GM21447 (cell line): ENCODE measurements around the gene RHBDF2.
"Not testable (repeated sequence)": the region's sequence is repeated elsewhere in the genome, so short reads cannot be mapped to it uniquely, and the experiment has no call there.

ENCODE experiments used
- ATAC-seq: cut with Tn5 transposase; IDR thresholded peaks from one replicate; pipeline ENCODE4 v1.9.1; 2021; ENCODE audit not compliant: unreplicated experiment

Gene RHBDF2

GRCh38 chr17:76538281-76538931 lies 37.2 kb upstream of the RHBDF2 start:
- no peak for ATAC-seq

- ATAC-seq, result no peak
These were observed 36.5 kb upstream of the RHBDF2 start, which contains the start of gene CYGB for GRCh38 chr17:76537578-76538280. Gene CYGB, minus strand, starts transcription at chr17:76537709. Its CDS starts 167 bp downstream, at chr17:76537542.

- no peak for ATAC-seq
These were observed 36.0 kb upstream of the RHBDF2 start for GRCh38 chr17:76537288-76537577.

- no peak for ATAC-seq
These were observed 35.5 kb upstream of the RHBDF2 start for GRCh38 chr17:76536511-76537287.

- ATAC-seq, result no peak
These were observed 34.7 kb upstream of the RHBDF2 start for GRCh38 chr17:76535788-76536510.

- no peak for ATAC-seq
These were observed 33.9 kb upstream of the RHBDF2 start for GRCh38 chr17:76534831-76535732.

- not testable (repeated sequence) for ATAC-seq
These were observed 32.6 kb upstream of the RHBDF2 start for GRCh38 chr17:76533640-76534359.

- no peak for ATAC-seq
These were observed 30.9 kb upstream of the RHBDF2 start for GRCh38 chr17:76532072-76532651.

GRCh38 chr17:76531486-76532038 lies 30.3 kb upstream of the RHBDF2 start:
- ATAC-seq, result no peak

GRCh38 chr17:76530811-76531485 lies 29.7 kb upstream of the RHBDF2 start:
- no peak for ATAC-seq

GRCh38 chr17:76530095-76530723 lies 29.0 kb upstream of the RHBDF2 start:
- no peak for ATAC-seq

- no peak for ATAC-seq
These were observed 28.2 kb upstream of the RHBDF2 start for GRCh38 chr17:76529224-76530094.

GRCh38 chr17:76528528-76529223 lies 27.5 kb upstream of the RHBDF2 start:
- no peak for ATAC-seq

GRCh38 chr17:76528156-76528527 lies 26.9 kb upstream of the RHBDF2 start:
- ATAC-seq, result peak; percentile 51

GRCh38 chr17:76527430-76528111 lies 26.3 kb upstream of the RHBDF2 start:
- peak; percentile 62 for ATAC-seq

- ATAC-seq, result not testable (repeated sequence)
These were observed 25.8 kb upstream of the RHBDF2 start for GRCh38 chr17:76527016-76527415.
